IPS DF 4.7 (cell line): ENCODE data around the gene PLA2G4E.

Source experiments
- DNase-seq: peaks from one replicate; pipeline ENCODE4 v3.0.0-alpha.2; 2013; ENCODE audit warnings: low spot score; ENCODE audit errors: extremely low read depth

The PLA2G4E gene

GRCh38 chr15:41957021-41957897, 63.6 kb downstream of the PLA2G4E start:
- no peak for DNase-seq

GRCh38 chr15:41955807-41956525, 64.9 kb downstream of the PLA2G4E start:
- DNase-seq = no peak

GRCh38 chr15:41955100-41955499, 65.7 kb downstream of the PLA2G4E start:
- DNase-seq = no peak

GRCh38 chr15:41954036-41954435, 66.8 kb downstream of the PLA2G4E start:
- DNase-seq = no peak

- DNase-seq = no peak
These were observed 68.8 kb downstream of the PLA2G4E start for GRCh38 chr15:41952013-41952563.

- DNase-seq = no peak
These were observed 69.3 kb downstream of the PLA2G4E start for GRCh38 chr15:41951571-41951970.

GRCh38 chr15:41950489-41950888, 70.4 kb downstream of the PLA2G4E start:
- DNase-seq = no peak

- no peak for DNase-seq
These were observed 70.7 kb downstream of the PLA2G4E start for GRCh38 chr15:41950127-41950483.

- DNase-seq = no peak
These were observed 71.3 kb downstream of the PLA2G4E start for GRCh38 chr15:41949401-41950126.

GRCh38 chr15:41948490-41948889, 72.4 kb downstream of the PLA2G4E start:
- DNase-seq = no peak

- no peak for DNase-seq
These were observed 73.9 kb downstream of the PLA2G4E start for GRCh38 chr15:41946970-41947369.

GRCh38 chr15:41945731-41946130, 75.1 kb downstream of the PLA2G4E start:
- no peak for DNase-seq

GRCh38 chr15:41945221-41945620, 75.6 kb downstream of the PLA2G4E start:
- no peak for DNase-seq

- no peak for DNase-seq
These were observed 76.4 kb downstream of the PLA2G4E start for GRCh38 chr15:41944313-41944940.

GRCh38 chr15:41943543-41944312, 77.1 kb downstream of the PLA2G4E start:
- no peak for DNase-seq

GRCh38 chr15:41942886-41943285, 78.0 kb downstream of the PLA2G4E start:
- DNase-seq = no peak

- DNase-seq = no peak
These were observed 79.0 kb downstream of the PLA2G4E start for GRCh38 chr15:41941644-41942415.

GRCh38 chr15:41940441-41940857, 80.4 kb downstream of the PLA2G4E start:
- DNase-seq = no peak

- no peak for DNase-seq
These were observed 80.9 kb downstream of the PLA2G4E start for GRCh38 chr15:41939986-41940385.

- no peak for DNase-seq
These were observed 83.3 kb downstream of the PLA2G4E start for GRCh38 chr15:41937568-41937923.
